Panc1 (cell line): Measurements from ENCODE around the gene NKPD1. TPM values are rescaled to one million over a fixed set of nuclear protein-coding genes. Genes with fewer than 3 reads are reported as not detected.

ENCODE experiments used
- ATAC-seq: fragments of 200-7000 bp; cut with Tn5 transposase; 2 replicates; pipeline ENCODE4 v1.9.1; 2020; ENCODE audit warnings: mild to moderate bottlenecking, moderate library complexity
- BruUV-seq: library from RNA; stranded (reverse); fragments of 400-500 nt; replicated peaks from 2 replicates; lab custom pipeline; 2021; lab: Mats Ljungman, UMichigan
- CTCF ChIA-PET: fragments of 300-600 bp; sonication (Branson Sonifier 250); formaldehyde crosslinking; loops from one replicate; lab custom pipeline; 2022; ENCODE audit warnings: antibody characterized with exemption; lab: Charles Lee
- POLR2A ChIA-PET: fragments of 300-600 bp; sonication (Branson Sonifier 250); formaldehyde crosslinking; loops from one replicate; lab custom pipeline; 2022; ENCODE audit warnings: antibody characterized with exemption; lab: Charles Lee
- DNase-seq: peaks from one replicate; pipeline ENCODE4 v3.0.0-alpha.2; 2010; ENCODE audit warnings: low read depth, low spot score
- H3K27ac ChIP-seq: 2 replicates; pipeline ENCODE4 v1.5.1; 2011; ENCODE audit warnings: mild to moderate bottlenecking, low read length, inconsistent platforms
- H3K27me3 ChIP-seq: fragments of 200-500 bp; sonication (Bioruptor generic); 2 replicates; pipeline ENCODE4 v1.6.0; 2014; ENCODE audit warnings: low read length, inconsistent platforms; ENCODE audit not compliant: control insufficient read depth, insufficient read depth
- H3K36me3 ChIP-seq: fragments of 200-500 bp; sonication (Bioruptor generic); 2 replicates; pipeline ENCODE4 v1.5.1; 2014; ENCODE audit warnings: inconsistent platforms, mild to moderate bottlenecking, low read length, moderate library complexity; ENCODE audit not compliant: control insufficient read depth, insufficient read depth
- H3K4me1 ChIP-seq: 2 replicates; pipeline ENCODE4 v1.5.1; 2011; ENCODE audit warnings: inconsistent platforms, mild to moderate bottlenecking, low read length, moderate library complexity; ENCODE audit not compliant: control insufficient read depth, insufficient read depth
- H3K4me3 ChIP-seq, 2 experiments: 2 replicates each; pipeline ENCODE4 v1.5.1; 2011 to 2012; ENCODE audit warnings: low read depth in 2 of 2, low read length in 2 of 2, mild to moderate bottlenecking in 2 of 2, inconsistent platforms in 1 of 2, moderate library complexity in 1 of 2
- H3K9me3 ChIP-seq: fragments of 200-500 bp; sonication (Bioruptor generic); 2 replicates; pipeline ENCODE4 v1.5.1; 2014; ENCODE audit warnings: low read depth, mild to moderate bottlenecking, inconsistent platforms, low read length, moderate library complexity; ENCODE audit not compliant: control insufficient read depth, insufficient read depth
- CTCF ChIP-seq: fragments of 450-650 bp; IDR thresholded peaks from 2 replicates; pipeline ENCODE4 v1.5.1; 2017; ENCODE audit warnings: mild to moderate bottlenecking
- POLR2AphosphoS5 ChIP-seq: IDR thresholded peaks from 2 replicates; pipeline ENCODE4 v1.6.1; 2012; ENCODE audit warnings: mild to moderate bottlenecking, low read depth, low read length, moderate library complexity
- REST ChIP-seq, 2 experiments: IDR thresholded peaks; 2 replicates each; pipeline ENCODE4 v1.6.1; 2011 to 2012; ENCODE audit warnings: low read depth in 2 of 2, control low read depth in 1 of 2, low read length in 1 of 2, mild to moderate bottlenecking in 1 of 2, moderate library complexity in 1 of 2; ENCODE audit not compliant: insufficient read depth in 1 of 2
- SIN3A ChIP-seq: IDR thresholded peaks from 2 replicates; pipeline ENCODE4 v1.6.1; 2012; ENCODE audit warnings: low read depth, mild to moderate bottlenecking, low read length, moderate library complexity, borderline replicate concordance; ENCODE audit not compliant: insufficient read depth
- TCF7L2 ChIP-seq: IDR thresholded peaks from 2 replicates; pipeline ENCODE4 v1.6.1; 2011; ENCODE audit warnings: mild to moderate bottlenecking, low read depth, low read length, inconsistent platforms
- in situ Hi-C: cut with HindIII; loops from 2 replicates; pipeline ENCODE4 v1.10.0; 2016; ENCODE audit warnings: low sequenced_read_pairs, low pct_unique_long_range_greater_than_20kb
- intact Hi-C: fragments of 100-400 bp; cut with micrococcal nuclease; formaldehyde crosslinking; loops from one replicate; pipeline ENCODE4 v1.10.0; 2022; ENCODE audit not compliant: unreplicated experiment
- total RNA-seq: library from RNA; stranded (reverse); gene quantifications from one replicate; pipeline ENCODE4 v1.2.1, GENCODE V29; 2021; ENCODE audit not compliant: unreplicated experiment

The NKPD1 gene
- total RNA-seq, 1 experiment from 2014 or later, result 0.05 TPM

GRCh38 chr19:45153339-45154063, 7.3 kb downstream of the NKPD1 start:
- CTCF ChIA-PET, result no interaction called here
- Histone ChIP-seq H3K36me3 (no peaks in the 10 kb centered on the region), H3K9me3 (no peaks in the 10 kb centered on the region), H3K27me3 (no peaks in the 10 kb centered on the region), H3K4me1 (no peaks in the 10 kb centered on the region), H3K27ac (no peak overlapping the region), H3K4me3 (no peak overlapping the region)
- DNase-seq (no peak), ATAC-seq (no peak)
- POLR2A ChIA-PET, result no interaction called here
- in situ Hi-C loops, result no loop called here
- no peak for TF ChIP-seq REST (IDR thresholded peaks at IDR 0.05; ENCODE audit: insufficient read depth in 1 of 2, low read depth in 2 of 2, low read length in 1 of 2)
- TF ChIP-seq POLR2AphosphoS5, result no peak
- TF ChIP-seq SIN3A, result no peak
- no peak for TF ChIP-seq CTCF
- no peak for TF ChIP-seq TCF7L2
- intact Hi-C loops, result no loop called here
- BruUV-seq, result no TSS peak

GRCh38 chr19:45152504-45153338, 8.1 kb downstream of the NKPD1 start:
- no TSS peak for BruUV-seq
- no peak overlapping the region for H3K4me3 ChIP-seq
- H3K27me3 ChIP-seq, result no peaks in the 10 kb centered on the region
- ATAC-seq (no peak), DNase-seq (no peak)
- no peaks in the 10 kb centered on the region for H3K4me1 ChIP-seq
- TF ChIP-seq CTCF (no peak), TCF7L2 (no peak), POLR2AphosphoS5 (no peak), REST (IDR thresholded peaks at IDR 0.05; ENCODE audit: insufficient read depth in 1 of 2, low read depth in 2 of 2, low read length in 1 of 2) (no peak), SIN3A (no peak)
- intact Hi-C loops, result no loop called here
- CTCF ChIA-PET, result interaction anchor here (0.5 to 0.6 kb wide), 2 partner anchors 54 to 73 kb away, joined by 3 to 7 read pairs; no protein-coding TSS in a partner anchor
- H3K36me3 ChIP-seq, result no peaks in the 10 kb centered on the region
- no peaks in the 10 kb centered on the region for H3K9me3 ChIP-seq
- no peak overlapping the region for H3K27ac ChIP-seq
- POLR2A ChIA-PET, result no interaction called here
- in situ Hi-C loops, result no loop called here
